ENCODE data around the gene KRTAP2-2.

Gene KRTAP2-2

GRCh38 chr17:41019415-41019814 is 35.6 kb downstream of the KRTAP2-2 start:
- no peak for DNase-seq

GRCh38 chr17:41018541-41018940 is 36.5 kb downstream of the KRTAP2-2 start:
- DNase-seq, result no peak

GRCh38 chr17:41016578-41017215 is 38.3 kb downstream of the KRTAP2-2 start:
- DNase-seq, result no peak

- DNase-seq, result no peak
Observed at GRCh38 chr17:41015454-41015853, 39.6 kb downstream of the KRTAP2-2 start.

GRCh38 chr17:41013606-41014005 is 41.4 kb downstream of the KRTAP2-2 start:
- DNase-seq, result no peak

GRCh38 chr17:41013181-41013580 is 41.8 kb downstream of the KRTAP2-2 start:
- DNase-seq, result no peak

- no peak for DNase-seq
Observed at GRCh38 chr17:41012326-41013120, 42.5 kb downstream of the KRTAP2-2 start.

GRCh38 chr17:41010441-41010840 is 44.6 kb downstream of the KRTAP2-2 start:
- no peak for DNase-seq

- no peak for DNase-seq
Observed at GRCh38 chr17:41009936-41010335, 45.1 kb downstream of the KRTAP2-2 start.

- DNase-seq, result no peak
Observed at GRCh38 chr17:41009301-41009760, 45.7 kb downstream of the KRTAP2-2 start.

GRCh38 chr17:41008811-41009210 is 46.2 kb downstream of the KRTAP2-2 start, which contains the start of gene KRTAP3-1:
KRTAP3-1 (minus strand) TSS chr17:41009128; CDS start chr17:41009074, 54 bp downstream.
- no peak for DNase-seq

All from DMS 273 treated with DMSO at 0.1 percent for 48 hours (cell line).